ENCODE data around the gene CABP1.

GRCh38 chr12:120666571-120667390 lies 26.4 kb downstream of the CABP1 start:
- TF ChIP-seq EZH2 (IDR thresholded peaks at IDR 0.05) (no peak), CTCF (IDR thresholded peaks at IDR 0.05) (no peak)

All from neural progenitor cell (in vitro differentiated cells).